Activated CD8-positive, alpha-beta T cell treated with anti-CD3 and anti-CD28 coated beads, Interleukin-2, amount 10 ng/mL, durations not matched to agents 7 days and 5 days (primary cell): ENCODE measurements around the gene POLR2F. TPM values are rescaled to one million over a fixed set of nuclear protein-coding genes. Genes with fewer than 3 reads are reported as not detected.
"Not testable (repeated sequence)": the region's sequence is repeated elsewhere in the genome, so short reads cannot be mapped to it uniquely, and the experiment has no call there.

Experiments
- ATAC-seq: fragments of 150-1000 bp; cut with Tn5 transposase; one replicate; pipeline ENCODE4 v1.10.0; 2021; ENCODE audit warnings: moderate library complexity
- CTCF ChIA-PET: fragments of 350-600 bp; sonication (Branson Sonifier 250); formaldehyde crosslinking; loops from one replicate; lab custom pipeline; 2021; ENCODE audit warnings: antibody characterized with exemption; lab: Charles Lee
- POLR2A ChIA-PET: fragments of 350-600 bp; sonication (Branson Sonifier 250); formaldehyde crosslinking; loops from one replicate; lab custom pipeline; 2021; ENCODE audit warnings: antibody characterized with exemption; lab: Charles Lee
- DNase-seq: peaks from one replicate; pipeline ENCODE4 v3.0.0-alpha.2; 2020
- H3K27ac Mint-ChIP-seq: one replicate; pipeline ENCODE4 v1.8.0; 2021; ENCODE audit warnings: mild to moderate bottlenecking, mixed read lengths
- H3K27me3 Mint-ChIP-seq: one replicate; pipeline ENCODE4 v1.8.0; 2021; ENCODE audit warnings: low read depth, mixed read lengths
- H3K36me3 Mint-ChIP-seq: one replicate; pipeline ENCODE4 v1.8.0; 2021; ENCODE audit warnings: low read depth, mixed read lengths
- H3K4me1 Mint-ChIP-seq: one replicate; pipeline ENCODE4 v1.8.0; 2021; ENCODE audit warnings: low read depth, mixed read lengths
- H3K4me3 Mint-ChIP-seq: one replicate; pipeline ENCODE4 v1.8.0; 2021; ENCODE audit warnings: mild to moderate bottlenecking, mixed read lengths
- H3K9me3 Mint-ChIP-seq: one replicate; pipeline ENCODE4 v1.8.0; 2022; ENCODE audit warnings: mixed read lengths; ENCODE audit not compliant: insufficient read depth
- total RNA-seq, 2 experiments: library from RNA; stranded (reverse); gene quantifications; one replicate each; pipeline ENCODE4 v1.2.3, GENCODE V29; 2021

The POLR2F gene
- total RNA-seq, 2 experiments from 2014 or later, result 71.7 to 73.8 TPM

- H3K4me3 Mint-ChIP-seq, result no peak overlapping the region
- ChIA-PET CTCF (no interaction called here), POLR2A (no interaction called here)
- no peaks in the 10 kb centered on the region for H3K27me3 Mint-ChIP-seq
- ATAC-seq (no peak), DNase-seq (no peak)
- no peaks in the 10 kb centered on the region for H3K4me1 Mint-ChIP-seq
- peaks cover 8% of the 10 kb centered on the region for H3K36me3 Mint-ChIP-seq
- H3K27ac Mint-ChIP-seq, result no peak overlapping the region
- no peaks in the 10 kb centered on the region for H3K9me3 Mint-ChIP-seq
Observed at GRCh38 chr22:37973271-37974170, 20.0 kb downstream of the POLR2F start.

GRCh38 chr22:37975153-37975552, 21.7 kb downstream of the POLR2F start:
- H3K27me3 Mint-ChIP-seq, result no peaks in the 10 kb centered on the region
- no peaks in the 10 kb centered on the region for H3K36me3 Mint-ChIP-seq
- ChIA-PET POLR2A (no interaction called here), CTCF (no interaction called here)
- peak overlapping the region; percentile 11 for H3K27ac Mint-ChIP-seq
- no peaks in the 10 kb centered on the region for H3K4me1 Mint-ChIP-seq
- no peak overlapping the region for H3K4me3 Mint-ChIP-seq
- no peaks in the 10 kb centered on the region for H3K9me3 Mint-ChIP-seq
- DNase-seq, result no peak
- ATAC-seq, result no peak

DNA sequence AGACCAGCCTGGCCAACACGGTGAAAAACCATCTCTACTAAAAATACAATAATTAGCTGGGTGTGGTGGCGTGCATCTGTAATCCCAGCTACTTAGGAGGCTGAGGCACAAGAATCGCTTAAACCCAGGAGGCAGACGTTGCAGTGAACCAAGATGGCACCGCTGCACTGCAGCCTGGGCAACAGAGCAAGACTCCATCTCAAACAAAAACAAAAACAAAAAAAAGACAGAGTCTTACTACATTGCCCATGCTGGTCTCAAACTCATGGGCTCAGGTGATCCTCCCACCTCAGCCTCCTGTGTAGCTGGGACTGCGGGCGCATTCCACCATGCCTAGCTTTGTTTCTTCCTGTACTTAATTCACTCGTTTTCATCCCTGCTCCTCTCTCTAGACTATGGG, 22.5 kb downstream of the POLR2F start:
- DNase-seq, H3K4me3 Mint-ChIP-seq, H3K4me1 Mint-ChIP-seq, H3K27me3 Mint-ChIP-seq, H3K9me3 Mint-ChIP-seq, ATAC-seq, H3K36me3 Mint-ChIP-seq, POLR2A ChIA-PET, CTCF ChIA-PET, H3K27ac Mint-ChIP-seq: not testable (repeated sequence)

GRCh38 chr22:37976547-37976946, 23.0 kb downstream of the POLR2F start:
- no peaks in the 10 kb centered on the region for H3K27me3 Mint-ChIP-seq
- ATAC-seq (no peak), DNase-seq (no peak)
- no peaks in the 10 kb centered on the region for H3K36me3 Mint-ChIP-seq
- ChIA-PET CTCF (no interaction called here), POLR2A (no interaction called here)
- H3K27ac Mint-ChIP-seq, result no peak overlapping the region
- no peak overlapping the region for H3K4me3 Mint-ChIP-seq
- no peaks in the 10 kb centered on the region for H3K4me1 Mint-ChIP-seq
- no peaks in the 10 kb centered on the region for H3K9me3 Mint-ChIP-seq

DNA sequence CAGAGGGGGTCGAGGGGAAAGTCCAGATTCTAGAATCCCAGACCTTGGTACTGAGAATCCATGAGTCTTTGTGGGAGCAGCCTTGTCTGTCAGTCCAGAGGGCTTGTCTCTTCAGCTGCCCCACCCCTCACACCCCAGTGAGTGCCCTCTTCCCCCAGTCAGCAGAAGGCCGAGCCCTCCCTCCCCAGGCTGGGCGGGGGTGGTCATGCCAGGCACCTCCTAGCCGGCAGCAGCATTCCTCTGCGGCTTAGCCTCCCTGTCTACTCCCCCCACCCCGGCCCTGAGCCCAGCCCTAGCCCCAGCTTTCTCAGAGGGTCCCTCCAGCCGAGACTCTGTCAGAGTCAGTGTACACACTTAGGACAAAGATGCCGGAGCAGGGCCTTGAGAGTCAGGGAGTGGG, 26.3 kb downstream of the POLR2F start:
- no peaks in the 10 kb centered on the region for H3K27me3 Mint-ChIP-seq

DNA sequence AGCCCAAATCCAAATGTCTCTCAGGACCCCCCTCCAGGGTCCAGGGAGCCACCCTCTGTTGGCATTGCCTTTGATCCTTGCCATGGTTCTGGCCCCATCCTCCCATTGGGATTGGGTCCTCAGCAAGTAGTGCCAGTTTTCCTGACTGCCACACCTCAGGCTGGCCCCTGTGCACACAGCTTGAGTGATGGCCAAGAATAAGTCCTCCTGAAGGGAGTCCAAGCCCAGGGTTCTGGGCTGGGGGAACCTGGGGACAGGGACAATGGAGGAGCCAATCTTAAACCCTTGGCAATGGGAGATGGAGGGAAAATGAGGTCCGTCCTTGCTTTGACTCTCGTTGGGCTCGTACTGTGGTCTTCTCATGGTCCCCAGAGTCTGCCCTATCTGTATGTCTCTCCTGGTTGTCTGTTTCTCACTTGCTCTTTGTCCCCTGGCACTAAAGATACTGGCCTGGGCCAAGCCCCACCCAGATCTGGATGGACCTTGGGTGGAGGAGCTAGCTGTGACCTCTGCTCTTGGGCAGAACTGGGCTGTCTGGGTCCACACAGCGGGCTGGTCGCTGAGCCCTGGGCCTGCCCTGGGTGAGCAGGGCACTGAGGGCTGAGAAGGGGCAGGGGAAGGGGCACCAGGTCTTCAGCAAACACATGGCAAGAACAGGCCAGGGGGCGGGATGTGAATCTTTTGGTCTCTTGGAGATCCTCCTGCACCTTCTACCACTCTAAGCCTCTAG, 27.9 kb downstream of the POLR2F start:
- POLR2A ChIA-PET, result no interaction called here
- no peaks in the 10 kb centered on the region for H3K4me1 Mint-ChIP-seq
- no peak overlapping the region for H3K4me3 Mint-ChIP-seq
- DNase-seq, result no peak
- H3K27ac Mint-ChIP-seq, result no peak overlapping the region
- no peaks in the 10 kb centered on the region for H3K9me3 Mint-ChIP-seq
- ATAC-seq, result no peak
- no peaks in the 10 kb centered on the region for H3K36me3 Mint-ChIP-seq
- no peaks in the 10 kb centered on the region for H3K27me3 Mint-ChIP-seq
- CTCF ChIA-PET, result no interaction called here

More for the DNA sequence above, 26.3 kb downstream of the POLR2F start:
- ChIA-PET POLR2A (interaction anchor here (0.8 kb wide), 1 partner anchor 67 kb away, joined by 3 read pairs; no protein-coding TSS in a partner anchor), CTCF (interaction anchor here (1.7 kb wide), 1 partner anchor 72 kb away, joined by 3 read pairs; no protein-coding TSS in a partner anchor)
- DNase-seq, result no peak
- Mint-ChIP-seq H3K27ac (no peak overlapping the region), H3K36me3 (no peaks in the 10 kb centered on the region), H3K4me1 (no peaks in the 10 kb centered on the region), H3K9me3 (no peaks in the 10 kb centered on the region), H3K4me3 (no peak overlapping the region)
- no peak for ATAC-seq

GRCh38 chr22:37982151-37982785, 28.8 kb downstream of the POLR2F start:
- no peaks in the 10 kb centered on the region for H3K9me3 Mint-ChIP-seq
- DNase-seq (no peak), ATAC-seq (no peak)
- ChIA-PET CTCF (no interaction called here), POLR2A (no interaction called here)
- no peaks in the 10 kb centered on the region for H3K4me1 Mint-ChIP-seq
- no peak overlapping the region for H3K27ac Mint-ChIP-seq
- no peaks in the 10 kb centered on the region for H3K27me3 Mint-ChIP-seq
- no peaks in the 10 kb centered on the region for H3K36me3 Mint-ChIP-seq
- H3K4me3 Mint-ChIP-seq, result no peak overlapping the region

DNA sequence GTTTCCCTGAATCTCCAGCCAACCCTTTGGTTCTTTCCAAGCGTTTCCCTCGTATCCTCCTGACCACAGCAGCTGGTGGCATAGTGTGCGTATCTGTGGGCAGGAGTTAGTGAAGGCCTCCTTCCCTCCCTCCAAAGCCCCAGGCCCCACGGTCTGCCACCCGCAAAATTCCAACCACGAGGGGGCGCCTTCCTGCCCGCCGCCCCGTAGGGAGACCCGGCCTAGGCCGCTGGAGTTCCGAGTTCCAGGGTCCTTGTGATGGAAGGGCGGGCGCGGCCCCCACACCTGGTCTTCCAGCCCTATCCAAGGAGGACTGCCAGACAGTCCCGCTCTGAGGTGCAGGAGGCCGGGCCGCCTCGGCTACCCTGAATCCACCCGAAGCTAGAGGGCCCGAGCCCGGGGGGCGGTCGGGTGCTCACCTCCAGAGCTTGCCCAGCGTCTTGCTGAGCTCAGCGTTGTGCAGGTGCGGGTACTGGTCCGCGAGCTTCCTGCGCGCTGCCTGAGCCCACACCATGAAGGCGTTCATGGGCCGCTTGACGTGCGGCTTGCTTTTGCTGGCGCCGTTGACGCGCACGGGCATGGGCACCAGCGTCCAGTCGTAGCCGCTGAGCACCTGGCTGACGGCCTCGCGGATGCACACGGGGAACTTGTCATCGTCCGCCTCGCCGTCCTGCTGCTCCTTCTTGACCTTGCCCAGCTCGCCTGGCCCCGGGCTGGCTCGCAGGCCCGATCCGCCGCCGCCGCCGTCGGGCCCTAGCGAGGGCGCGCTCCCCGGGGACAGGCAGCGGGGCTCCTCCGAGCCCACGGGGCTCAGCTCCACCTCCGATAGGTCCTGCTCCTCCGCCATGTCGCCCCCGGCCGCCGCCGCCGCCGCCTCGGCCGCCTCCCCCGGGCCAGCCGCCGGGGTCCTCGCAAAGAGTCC, 29.7 kb downstream of the POLR2F start:
- Mint-ChIP-seq H3K9me3 (no peaks in the 10 kb centered on the region), H3K4me3 (no peak overlapping the region), H3K4me1 (no peaks in the 10 kb centered on the region), H3K36me3 (no peaks in the 10 kb centered on the region), H3K27me3 (no peaks in the 10 kb centered on the region), H3K27ac (no peak overlapping the region)
- no peak for ATAC-seq
- CTCF ChIA-PET, result no interaction called here
- no peak for DNase-seq
- POLR2A ChIA-PET, result no interaction called here

GRCh38 chr22:37983860-37984791, 30.6 kb downstream of the POLR2F start, which contains the start of gene SOX10:
SOX10 (minus strand) TSS chr22:37984555; CDS start chr22:37983784, 771 bp downstream.
- H3K4me3 Mint-ChIP-seq, result no peak within 1 kb of the TSS
- ChIA-PET CTCF (no interaction called here), POLR2A (no interaction called here)
- no peaks in the 10 kb centered on the region for H3K4me1 Mint-ChIP-seq
- ATAC-seq, result no peak
- DNase-seq, result no peak
- no peaks in the 10 kb centered on the region for H3K27me3 Mint-ChIP-seq
- no peaks in the 10 kb centered on the region for H3K9me3 Mint-ChIP-seq
- no peaks in the 10 kb centered on the region for H3K36me3 Mint-ChIP-seq
- no peak within 1 kb of the TSS for H3K27ac Mint-ChIP-seq

DNA sequence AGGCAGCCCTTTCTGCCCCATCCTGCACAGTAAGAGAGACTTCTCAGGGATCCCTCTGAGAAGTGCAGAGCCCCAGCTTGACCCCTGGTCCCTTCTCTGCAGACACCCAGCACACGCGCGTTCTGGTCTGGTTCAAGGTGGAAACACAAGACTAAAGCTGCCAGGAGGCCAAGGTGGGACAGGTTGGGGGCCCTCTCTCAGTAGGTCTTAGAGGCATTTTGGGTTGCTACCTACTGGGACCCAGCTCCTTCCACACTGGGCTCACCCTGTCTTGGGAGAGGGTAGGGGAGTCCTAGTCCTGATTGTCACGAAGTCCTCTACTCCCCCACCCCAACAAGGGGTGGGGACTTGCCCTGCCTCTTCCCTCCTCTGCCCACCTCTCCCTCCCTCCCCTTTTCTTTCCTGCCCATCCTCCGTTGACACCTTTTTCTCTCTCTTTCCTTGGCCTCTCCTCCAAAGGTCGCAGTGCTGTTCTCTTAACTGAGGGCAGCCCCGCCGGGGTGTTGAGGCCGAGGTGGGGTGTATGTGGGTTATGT, 31.6 kb downstream of the POLR2F start:
- H3K9me3 Mint-ChIP-seq, result no peaks in the 10 kb centered on the region
- ChIA-PET POLR2A (no interaction called here), CTCF (no interaction called here)
- ATAC-seq (no peak), DNase-seq (no peak)
- H3K27ac Mint-ChIP-seq, result no peak overlapping the region
- no peaks in the 10 kb centered on the region for H3K36me3 Mint-ChIP-seq
- no peak overlapping the region for H3K4me3 Mint-ChIP-seq
- H3K27me3 Mint-ChIP-seq, result no peaks in the 10 kb centered on the region
- no peaks in the 10 kb centered on the region for H3K4me1 Mint-ChIP-seq
